ENCODE measurements around the gene CALML5. TPM values are rescaled to one million over a fixed set of nuclear protein-coding genes. Genes with fewer than 3 reads are reported as not detected.

Gene CALML5
- total RNA-seq, 1 experiment from 2014 or later = not detected

GRCh38 chr10:5493691-5494090 lies 5.7 kb downstream of the CALML5 start:
- no peak for DNase-seq (ENCODE audit: low read depth)
- in situ Hi-C loops (cut with HindIII; ENCODE audit: low pct_unique_long_range_greater_than_20kb, low sequenced_read_pairs) = no loop called here

- in situ Hi-C loops (cut with HindIII; ENCODE audit: low pct_unique_long_range_greater_than_20kb, low sequenced_read_pairs) = no loop called here
- DNase-seq (ENCODE audit: low read depth) = no peak
These were observed 6.3 kb downstream of the CALML5 start for GRCh38 chr10:5492929-5493576.

GRCh38 chr10:5492322-5492855 lies 7.0 kb downstream of the CALML5 start:
- in situ Hi-C loops (cut with HindIII; ENCODE audit: low pct_unique_long_range_greater_than_20kb, low sequenced_read_pairs) = no loop called here
- DNase-seq (ENCODE audit: low read depth) = no peak

- no peak for DNase-seq (ENCODE audit: low read depth)
- in situ Hi-C loops (cut with HindIII; ENCODE audit: low pct_unique_long_range_greater_than_20kb, low sequenced_read_pairs) = no loop called here
These were observed 7.9 kb downstream of the CALML5 start for GRCh38 chr10:5491477-5491876.

- in situ Hi-C loops (cut with HindIII; ENCODE audit: low pct_unique_long_range_greater_than_20kb, low sequenced_read_pairs) = no loop called here
- no peak for DNase-seq (ENCODE audit: low read depth)
These were observed 8.5 kb downstream of the CALML5 start for GRCh38 chr10:5490698-5491464.

- in situ Hi-C loops (cut with HindIII; ENCODE audit: low pct_unique_long_range_greater_than_20kb, low sequenced_read_pairs) = no loop called here
These were observed 9.3 kb downstream of the CALML5 start for GRCh38 chr10:5490032-5490431.

GRCh38 chr10:5488272-5489161 lies 10.9 kb downstream of the CALML5 start:
- no peak for DNase-seq (ENCODE audit: low read depth)
- in situ Hi-C loops (cut with HindIII; ENCODE audit: low pct_unique_long_range_greater_than_20kb, low sequenced_read_pairs) = no loop called here

More at GRCh38 chr10:5490032-5490431, 9.3 kb downstream of the CALML5 start:
- DNase-seq (ENCODE audit: low read depth) = no peak

GRCh38 chr10:5486853-5487235 lies 12.5 kb downstream of the CALML5 start:
- in situ Hi-C loops (cut with HindIII; ENCODE audit: low pct_unique_long_range_greater_than_20kb, low sequenced_read_pairs) = no loop called here
- no peak for DNase-seq (ENCODE audit: low read depth)

GRCh38 chr10:5485948-5486852 lies 13.2 kb downstream of the CALML5 start:
- in situ Hi-C loops (cut with HindIII; ENCODE audit: low pct_unique_long_range_greater_than_20kb, low sequenced_read_pairs) = no loop called here

GRCh38 chr10:5485290-5485689 lies 14.1 kb downstream of the CALML5 start:
- in situ Hi-C loops (cut with HindIII; ENCODE audit: low pct_unique_long_range_greater_than_20kb, low sequenced_read_pairs) = no loop called here
- no peak for DNase-seq (ENCODE audit: low read depth)

More at GRCh38 chr10:5485948-5486852, 13.2 kb downstream of the CALML5 start:
- no peak for DNase-seq (ENCODE audit: low read depth)

- no peak for DNase-seq (ENCODE audit: low read depth)
- in situ Hi-C loops (cut with HindIII; ENCODE audit: low pct_unique_long_range_greater_than_20kb, low sequenced_read_pairs) = no loop called here
These were observed 15.2 kb downstream of the CALML5 start for GRCh38 chr10:5484205-5484604.

GRCh38 chr10:5482016-5482415 lies 17.4 kb downstream of the CALML5 start:
- in situ Hi-C loops (cut with HindIII; ENCODE audit: low pct_unique_long_range_greater_than_20kb, low sequenced_read_pairs) = no loop called here
- no peak for DNase-seq (ENCODE audit: low read depth)

- DNase-seq (ENCODE audit: low read depth) = no peak
- in situ Hi-C loops (cut with HindIII; ENCODE audit: low pct_unique_long_range_greater_than_20kb, low sequenced_read_pairs) = no loop called here
These were observed 18.2 kb downstream of the CALML5 start for GRCh38 chr10:5481121-5481520.

- in situ Hi-C loops (cut with HindIII; ENCODE audit: low pct_unique_long_range_greater_than_20kb, low sequenced_read_pairs) = no loop called here
- DNase-seq (ENCODE audit: low read depth) = no peak
These were observed 19.0 kb downstream of the CALML5 start for GRCh38 chr10:5480162-5480941.

GRCh38 chr10:5479481-5480161 lies 19.7 kb downstream of the CALML5 start:
- DNase-seq (ENCODE audit: low read depth) = no peak
- in situ Hi-C loops (cut with HindIII; ENCODE audit: low pct_unique_long_range_greater_than_20kb, low sequenced_read_pairs) = no loop called here

GRCh38 chr10:5478694-5479305 lies 20.6 kb downstream of the CALML5 start:
- no peak for DNase-seq (ENCODE audit: low read depth)
- in situ Hi-C loops (cut with HindIII; ENCODE audit: low pct_unique_long_range_greater_than_20kb, low sequenced_read_pairs) = no loop called here
